Hepatocyte (in vitro differentiated cells): Measurements from ENCODE around the gene SMC6.

Experiments
- EZH2 ChIP-seq: fragments of 200-600 bp; sonication (generic); IDR thresholded peaks from 2 replicates; pipeline ENCODE4 v1.6.1; 2016; ENCODE audit warnings: antibody characterized with exemption, mild to moderate bottlenecking, borderline replicate concordance
- TF ChIP-seq, protein P1 (sequence below): fragments of 200-600 bp; sonication (generic); IDR thresholded peaks from 2 replicates; pipeline ENCODE4 v1.5.1; 2016; ENCODE audit warnings: antibody characterized with exemption, mild to moderate bottlenecking; ENCODE audit not compliant: poor library complexity

DNA sequence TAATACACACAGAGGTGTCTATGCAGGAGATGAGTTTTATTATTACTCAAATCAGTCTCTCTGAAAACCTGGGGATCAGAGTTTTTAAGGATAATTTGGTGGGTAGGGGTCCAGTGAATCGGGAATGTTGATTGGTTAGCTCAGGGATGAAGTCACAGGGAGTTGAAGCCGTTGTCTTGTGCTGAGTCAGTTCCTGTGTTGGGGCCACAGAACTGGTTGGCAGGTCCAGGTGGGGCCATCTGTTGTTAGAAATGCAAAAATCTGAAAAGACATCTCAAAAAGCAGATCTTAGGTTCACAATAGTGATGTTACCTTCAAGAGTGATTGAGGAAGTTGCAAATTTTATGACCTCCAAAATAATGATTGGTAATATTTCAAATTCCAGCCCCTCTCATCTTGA, 126.2 kb downstream of the SMC6 start:
- TF ChIP-seq, protein P1, sequence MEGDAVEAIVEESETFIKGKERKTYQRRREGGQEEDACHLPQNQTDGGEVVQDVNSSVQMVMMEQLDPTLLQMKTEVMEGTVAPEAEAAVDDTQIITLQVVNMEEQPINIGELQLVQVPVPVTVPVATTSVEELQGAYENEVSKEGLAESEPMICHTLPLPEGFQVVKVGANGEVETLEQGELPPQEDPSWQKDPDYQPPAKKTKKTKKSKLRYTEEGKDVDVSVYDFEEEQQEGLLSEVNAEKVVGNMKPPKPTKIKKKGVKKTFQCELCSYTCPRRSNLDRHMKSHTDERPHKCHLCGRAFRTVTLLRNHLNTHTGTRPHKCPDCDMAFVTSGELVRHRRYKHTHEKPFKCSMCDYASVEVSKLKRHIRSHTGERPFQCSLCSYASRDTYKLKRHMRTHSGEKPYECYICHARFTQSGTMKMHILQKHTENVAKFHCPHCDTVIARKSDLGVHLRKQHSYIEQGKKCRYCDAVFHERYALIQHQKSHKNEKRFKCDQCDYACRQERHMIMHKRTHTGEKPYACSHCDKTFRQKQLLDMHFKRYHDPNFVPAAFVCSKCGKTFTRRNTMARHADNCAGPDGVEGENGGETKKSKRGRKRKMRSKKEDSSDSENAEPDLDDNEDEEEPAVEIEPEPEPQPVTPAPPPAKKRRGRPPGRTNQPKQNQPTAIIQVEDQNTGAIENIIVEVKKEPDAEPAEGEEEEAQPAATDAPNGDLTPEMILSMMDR, result no peak
- TF ChIP-seq EZH2, result no peak
